ENCODE results near the gene BANP.
"Not testable (repeated sequence)": the region's sequence is repeated elsewhere in the genome, so short reads cannot be mapped to it uniquely, and the experiment has no call there.

BANP gene

GRCh38 chr16:87966685-87967185, 15.5 kb downstream of the BANP start:
- no peak for DNase-seq

- no peak for DNase-seq
Measured at GRCh38 chr16:87968541-87968940, 17.3 kb downstream of the BANP start.

- DNase-seq: no peak
Measured at GRCh38 chr16:87970186-87970585, 19.0 kb downstream of the BANP start.

GRCh38 chr16:87971933-87972332, 20.7 kb downstream of the BANP start:
- no peak for DNase-seq

- no peak for DNase-seq
Measured at GRCh38 chr16:87973717-87974116, 22.5 kb downstream of the BANP start.

GRCh38 chr16:87974178-87974577, 22.9 kb downstream of the BANP start:
- no peak for DNase-seq

- no peak for DNase-seq
Measured at GRCh38 chr16:87976665-87977064, 25.4 kb downstream of the BANP start.

GRCh38 chr16:87978127-87978526, 26.9 kb downstream of the BANP start:
- no peak for DNase-seq

- DNase-seq: no peak
Measured at GRCh38 chr16:87979352-87979751, 28.1 kb downstream of the BANP start.

GRCh38 chr16:87979911-87980630, 28.8 kb downstream of the BANP start:
- not testable (repeated sequence) for DNase-seq

GRCh38 chr16:87981376-87981775, 30.1 kb downstream of the BANP start:
- not testable (repeated sequence) for DNase-seq

GRCh38 chr16:87982581-87983041, 31.4 kb downstream of the BANP start:
- no peak for DNase-seq

GRCh38 chr16:87983072-87983736, 32.0 kb downstream of the BANP start:
- DNase-seq: not testable (repeated sequence)

- not testable (repeated sequence) for DNase-seq
Measured at GRCh38 chr16:87983737-87984097, 32.5 kb downstream of the BANP start.

GRCh38 chr16:87984180-87984579, 32.9 kb downstream of the BANP start:
- not testable (repeated sequence) for DNase-seq

- DNase-seq: no peak
Measured at GRCh38 chr16:87984632-87985267, 33.5 kb downstream of the BANP start.

GRCh38 chr16:87985493-87985892, 34.3 kb downstream of the BANP start:
- DNase-seq: not testable (repeated sequence)

GRCh38 chr16:87986361-87986849, 35.2 kb downstream of the BANP start:
- DNase-seq: peak; percentile 73

- not testable (repeated sequence) for DNase-seq
Measured at GRCh38 chr16:87988596-87988995, 37.4 kb downstream of the BANP start.

GRCh38 chr16:87990254-87990653, 39.0 kb downstream of the BANP start:
- not testable (repeated sequence) for DNase-seq

GRCh38 chr16:87992142-87992541, 40.9 kb downstream of the BANP start:
- DNase-seq: not testable (repeated sequence)

- no peak for DNase-seq
Measured at GRCh38 chr16:87993901-87994300, 42.7 kb downstream of the BANP start.

- no peak for DNase-seq
Measured at GRCh38 chr16:87995644-87996043, 44.4 kb downstream of the BANP start.
